SW 1271 (cell line): ENCODE measurements around the gene MTHFSD.
"Not testable (repeated sequence)": the region's sequence is repeated elsewhere in the genome, so short reads cannot be mapped to it uniquely, and the experiment has no call there.

ENCODE experiments used
- DNase-seq, 2 experiments: peaks; one replicate each; lab custom pipeline; 2025; lab: John Stamatoyannopoulos, UW

The MTHFSD gene, protein sequence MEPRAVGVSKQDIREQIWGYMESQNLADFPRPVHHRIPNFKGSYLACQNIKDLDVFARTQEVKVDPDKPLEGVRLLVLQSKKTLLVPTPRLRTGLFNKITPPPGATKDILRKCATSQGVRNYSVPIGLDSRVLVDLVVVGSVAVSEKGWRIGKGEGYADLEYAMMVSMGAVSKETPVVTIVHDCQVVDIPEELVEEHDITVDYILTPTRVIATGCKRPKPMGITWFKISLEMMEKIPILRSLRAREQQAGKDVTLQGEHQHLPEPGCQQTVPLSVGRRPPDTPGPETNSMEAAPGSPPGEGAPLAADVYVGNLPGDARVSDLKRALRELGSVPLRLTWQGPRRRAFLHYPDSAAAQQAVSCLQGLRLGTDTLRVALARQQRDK

DNA sequence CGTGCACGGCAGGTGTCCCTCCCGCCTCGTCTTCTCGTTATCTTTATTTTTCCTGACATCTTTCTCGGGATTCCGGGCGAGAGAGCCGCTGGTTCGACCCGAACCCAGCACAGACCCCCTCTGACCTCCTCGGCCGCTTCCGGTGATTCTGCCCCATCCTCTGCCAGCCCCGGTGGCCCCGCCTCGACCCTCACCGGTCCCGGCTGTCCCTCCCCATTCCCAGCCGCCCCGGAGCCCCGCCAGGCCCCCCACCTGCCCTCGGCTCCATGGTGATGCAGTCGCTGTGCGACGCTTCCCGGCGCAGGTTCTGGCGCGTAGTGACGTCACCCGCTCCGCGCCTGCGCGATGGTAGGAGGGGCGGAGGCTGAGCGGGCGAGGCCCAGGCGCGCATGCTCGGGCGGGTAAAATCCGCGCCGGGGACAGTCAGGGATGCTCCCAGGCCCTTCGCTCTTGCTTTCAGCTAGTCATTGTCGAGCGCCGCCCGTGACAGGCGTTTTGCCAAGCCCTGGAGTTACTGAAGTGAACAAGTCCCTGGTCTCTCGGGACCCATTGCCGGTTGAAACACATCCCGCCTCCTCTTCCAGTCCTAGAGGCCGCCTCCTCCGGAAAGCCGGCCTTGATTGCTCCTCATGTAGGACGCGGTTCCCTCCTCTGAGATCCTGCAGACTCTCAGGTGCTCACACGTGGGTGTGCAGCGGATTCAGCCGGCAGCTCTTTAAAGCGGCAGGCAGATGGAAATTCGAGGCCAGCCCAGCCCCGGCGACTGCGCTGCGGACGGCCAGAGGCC lies at the start of gene MTHFSD:
TSS of gene MTHFSD (minus strand) at position 319 of the 787 bp plus-strand sequence. CDS start at position 268, 51 bp downstream.
- DNase-seq: peak; percentile 64 to 85

DNA sequence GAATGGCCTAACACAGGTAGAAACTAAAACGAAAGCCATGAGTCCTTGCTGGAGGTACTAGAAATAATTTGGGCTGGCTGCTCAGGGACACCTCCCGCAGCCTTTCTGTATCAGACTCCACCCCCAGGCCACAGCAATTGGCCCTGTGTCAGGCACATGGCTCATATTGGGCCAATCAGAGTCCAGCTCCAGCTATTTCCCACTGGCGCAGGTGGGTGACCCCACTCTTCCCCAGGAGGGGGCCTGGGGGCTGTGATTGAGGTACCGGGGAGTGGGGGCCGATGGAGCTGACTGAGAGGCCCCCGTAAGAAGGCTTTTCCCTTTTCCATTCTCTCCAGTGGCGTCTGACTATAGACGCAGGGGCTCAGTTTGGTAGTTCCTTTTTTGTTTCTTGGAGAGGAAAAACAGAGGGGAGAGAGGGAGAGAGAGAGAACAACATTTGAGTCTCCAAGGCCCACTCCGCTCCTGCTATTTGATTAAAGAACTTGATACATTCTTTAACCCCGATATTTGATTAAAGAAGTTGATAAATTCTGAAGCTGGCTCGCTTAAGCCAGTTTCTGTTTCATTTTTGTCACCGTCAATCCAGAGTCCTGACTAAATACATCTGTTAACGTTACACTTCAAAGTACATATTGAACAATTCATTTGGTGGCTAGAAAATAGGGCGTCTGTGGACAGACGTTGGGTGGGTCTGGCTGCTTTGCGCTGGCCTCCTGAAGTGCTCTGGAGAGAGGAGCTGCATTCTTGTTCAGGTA lies 49.6 kb upstream of the MTHFSD start:
- DNase-seq: no peak

- DNase-seq: no peak
These were observed 47.5 kb upstream of the MTHFSD start for GRCh38 chr16:86602521-86602920.

DNA sequence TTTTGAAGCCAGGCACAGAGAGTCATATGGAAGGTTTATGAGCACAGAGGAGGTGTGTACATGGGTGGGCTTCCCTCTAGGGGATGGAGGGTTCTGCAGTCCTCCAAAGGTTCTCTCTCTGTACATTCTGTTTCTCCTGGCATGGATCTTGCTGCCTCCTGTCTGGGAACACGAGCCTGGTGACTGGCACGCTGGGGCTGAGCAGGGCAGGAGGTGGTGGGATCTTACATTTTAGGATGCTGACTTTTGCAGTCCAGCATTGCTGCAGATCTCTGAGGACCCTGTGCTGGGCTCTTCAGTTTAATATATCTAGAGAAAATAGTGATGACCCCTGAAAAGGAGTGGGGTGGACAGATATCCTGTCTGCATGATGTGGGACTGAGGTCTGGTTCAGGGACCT lies 46.3 kb upstream of the MTHFSD start:
- DNase-seq: no peak

DNA sequence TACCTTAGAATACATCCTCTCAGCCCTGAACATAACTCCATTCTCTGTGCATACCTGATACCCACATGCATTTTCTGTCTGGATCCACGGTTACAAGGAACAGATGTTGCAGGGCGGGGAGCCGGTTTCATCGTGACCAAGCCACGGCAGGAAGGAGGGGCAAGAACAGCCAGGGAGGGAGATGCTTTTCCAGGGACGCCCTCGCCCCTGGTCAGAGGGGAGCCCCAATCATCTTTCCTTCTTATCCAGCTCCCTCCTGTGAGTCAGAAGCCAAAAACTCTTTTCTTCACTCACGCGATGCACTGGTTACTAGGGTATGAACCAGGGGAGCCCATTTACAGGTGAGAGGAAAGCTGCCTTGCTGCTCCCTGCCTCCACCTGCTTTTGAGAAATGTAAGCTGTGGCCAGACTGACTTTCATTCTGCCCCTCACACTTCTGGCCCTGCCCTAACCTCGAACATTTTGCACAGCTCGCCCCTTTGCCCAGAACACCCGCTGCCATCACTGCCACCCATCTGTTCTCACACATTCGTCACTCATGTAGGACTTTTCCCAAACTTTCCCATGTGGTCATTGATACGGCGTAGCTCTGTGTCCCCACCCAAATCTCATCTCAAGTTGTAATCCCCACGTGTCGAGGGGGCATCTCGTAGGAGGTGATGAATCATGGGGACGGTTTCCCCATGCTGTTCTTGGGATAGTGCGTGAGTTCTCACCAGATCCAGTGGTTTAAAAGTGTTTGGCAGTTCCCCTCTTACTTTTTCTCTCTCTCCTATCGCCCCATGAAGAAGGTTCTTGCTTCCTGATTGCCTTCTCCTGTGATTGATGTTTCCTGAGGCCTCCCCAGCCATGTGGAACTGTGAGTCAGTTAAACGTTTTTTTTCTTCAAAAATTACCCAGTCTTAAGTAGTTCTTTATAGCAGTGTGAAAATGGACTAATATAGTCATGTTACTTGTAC lies 43.9 kb upstream of the MTHFSD start:
- no peak for DNase-seq

DNA sequence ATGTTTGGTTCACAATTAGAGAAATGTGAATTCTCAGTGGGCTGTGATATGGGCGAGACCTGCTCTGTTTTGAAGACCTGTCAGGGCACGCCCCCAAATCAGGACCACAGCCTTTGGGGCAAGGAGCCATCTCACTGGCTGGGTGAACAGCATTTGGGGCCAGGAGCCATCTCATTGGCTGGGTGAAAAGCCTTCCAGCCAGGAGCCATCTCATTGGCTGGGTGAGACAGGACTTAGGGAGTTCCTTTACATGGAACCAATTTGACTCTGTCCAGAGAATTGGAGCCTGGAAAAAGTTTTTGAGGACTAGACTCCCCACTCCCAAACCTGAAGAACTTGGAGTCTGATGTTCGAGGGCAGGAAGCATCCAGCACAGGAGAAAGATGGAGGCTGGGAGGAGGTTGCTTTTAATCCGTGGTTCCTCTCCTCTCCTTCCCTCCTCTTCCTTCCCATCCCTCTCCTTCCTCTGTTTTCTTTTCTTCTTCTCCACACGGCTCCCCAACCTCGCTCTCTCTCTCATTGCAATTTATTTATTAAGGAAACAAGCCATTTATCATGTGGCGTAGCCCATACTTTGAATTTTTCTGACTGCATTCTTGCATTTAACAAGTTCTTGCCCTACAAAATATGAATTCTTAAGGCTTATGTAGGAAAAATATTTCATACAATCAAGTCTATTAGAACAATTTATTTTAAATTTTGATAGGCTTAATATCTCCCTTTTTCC lies 43.0 kb upstream of the MTHFSD start:
- no peak for DNase-seq

DNA sequence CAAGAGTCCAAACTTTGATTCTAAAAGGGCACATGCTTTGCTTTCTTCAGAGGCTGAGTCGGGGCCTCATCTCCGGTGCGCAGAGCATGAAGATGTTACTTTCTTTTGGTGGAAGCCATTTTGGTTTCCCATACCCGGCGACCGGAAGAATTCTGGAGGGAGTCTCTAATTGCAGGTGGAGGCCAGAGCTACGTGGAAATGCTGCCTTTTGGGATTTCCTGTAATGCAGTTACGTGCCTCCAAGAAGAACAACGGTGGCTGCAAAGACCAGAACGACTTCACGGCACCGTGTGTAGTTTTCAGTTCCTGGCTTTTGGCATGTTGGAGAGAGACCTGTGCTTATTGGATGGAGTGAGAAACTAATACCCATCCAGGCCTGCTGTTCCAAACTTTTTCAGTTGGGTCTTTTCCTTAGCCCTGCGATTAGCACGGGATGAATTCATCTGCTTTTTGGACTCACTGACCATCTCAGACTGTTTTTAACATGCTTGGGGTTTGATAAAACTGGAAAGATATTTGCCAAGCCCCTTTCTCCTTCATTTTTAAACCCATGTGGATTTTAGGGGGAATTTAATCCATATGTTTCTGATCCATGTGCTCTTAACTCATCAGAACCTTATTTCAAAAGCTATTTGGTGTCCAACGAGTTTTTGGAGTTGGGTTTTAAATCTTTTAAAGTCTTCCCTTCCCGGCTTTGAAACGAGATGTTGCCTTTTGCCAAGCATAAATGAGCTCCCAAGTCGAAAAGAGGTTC lies 42.3 kb upstream of the MTHFSD start:
- no peak for DNase-seq

GRCh38 chr16:86595983-86596605 lies 41.1 kb upstream of the MTHFSD start:
- no peak for DNase-seq

DNA sequence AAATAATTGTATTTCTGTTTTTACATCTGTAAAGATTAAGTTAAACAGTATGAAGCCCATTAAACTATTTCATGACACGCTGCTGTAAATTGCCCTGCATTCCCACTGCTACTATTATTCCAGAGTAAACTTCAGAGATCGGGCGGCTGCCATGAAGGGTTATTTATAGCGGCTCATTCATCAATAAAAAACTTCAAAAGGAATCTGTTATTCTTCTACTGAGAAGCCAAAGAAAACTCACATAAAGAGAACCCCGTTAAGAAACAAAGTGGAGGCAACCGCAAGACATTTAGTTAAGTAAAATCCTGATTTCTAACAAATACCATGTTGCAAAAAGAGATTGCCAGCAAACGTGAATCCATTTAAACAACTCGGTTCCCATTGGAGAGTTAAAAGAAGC lies 39.7 kb upstream of the MTHFSD start:
- no peak for DNase-seq

DNA sequence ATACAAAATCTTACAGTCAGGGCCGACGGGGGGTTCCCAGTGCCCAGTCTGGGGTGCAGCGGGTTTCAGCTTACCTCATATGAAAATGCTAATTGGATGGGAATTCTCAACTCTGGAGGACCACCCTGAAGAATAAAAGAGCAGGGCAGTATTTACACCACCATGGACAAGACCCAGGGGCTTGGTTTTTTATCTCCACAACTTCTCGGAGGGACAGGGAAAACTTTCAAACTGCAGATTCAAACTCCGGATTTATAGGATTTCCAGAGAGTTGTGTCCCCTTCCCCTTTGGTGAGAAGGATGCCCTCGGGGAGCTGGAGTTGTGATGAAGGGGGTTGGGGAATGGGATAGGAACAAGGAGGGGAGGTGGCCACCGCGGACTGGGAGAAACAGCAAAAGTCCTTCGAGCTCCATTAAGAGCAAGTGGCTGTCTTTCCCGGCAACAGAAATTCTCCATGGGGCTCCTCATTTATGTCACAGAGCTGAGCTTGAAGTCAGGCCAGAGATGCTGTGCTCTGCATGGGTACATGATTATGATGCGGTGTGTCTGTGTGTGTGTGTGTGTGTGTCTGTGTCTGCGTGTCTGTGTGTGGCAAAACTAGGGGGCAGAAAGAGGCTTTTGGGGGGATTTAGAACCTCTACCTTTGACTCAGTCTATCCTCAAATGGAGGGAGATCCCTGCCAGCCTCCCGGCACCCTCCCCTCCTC lies 39.0 kb upstream of the MTHFSD start:
- no peak for DNase-seq

- DNase-seq: no peak
These were observed 36.2 kb upstream of the MTHFSD start for GRCh38 chr16:86591270-86591669.

DNA sequence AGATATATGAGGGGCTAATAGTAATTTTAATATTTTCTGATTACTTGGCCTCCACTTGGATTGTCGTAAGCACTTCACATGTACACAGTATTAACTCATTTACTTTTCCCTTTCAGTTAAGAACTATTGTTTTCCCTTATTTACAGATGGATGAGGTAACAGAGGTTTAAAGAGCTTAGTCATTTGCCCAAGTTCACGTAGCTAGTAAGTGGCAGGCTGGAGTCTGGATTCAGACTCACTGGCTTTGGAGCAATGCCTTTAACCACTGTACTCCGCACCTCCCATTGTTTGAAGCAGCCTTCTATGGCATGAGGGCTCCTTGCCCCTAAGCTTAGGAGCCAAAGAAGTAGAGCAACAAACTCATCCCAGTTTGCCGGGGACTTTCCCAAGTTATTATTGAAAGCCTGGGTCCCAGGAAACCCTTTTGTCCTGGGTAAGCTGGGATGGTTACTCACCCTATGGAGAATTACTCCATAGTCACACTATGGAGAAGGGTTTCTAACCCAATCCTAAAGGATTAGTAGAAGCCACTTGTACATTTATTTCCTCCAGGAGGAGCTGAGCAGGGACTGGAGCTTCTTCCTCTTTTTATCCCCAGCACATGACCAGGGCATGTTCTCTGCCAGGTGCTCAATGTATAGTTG lies 35.6 kb upstream of the MTHFSD start:
- DNase-seq: no peak

DNA sequence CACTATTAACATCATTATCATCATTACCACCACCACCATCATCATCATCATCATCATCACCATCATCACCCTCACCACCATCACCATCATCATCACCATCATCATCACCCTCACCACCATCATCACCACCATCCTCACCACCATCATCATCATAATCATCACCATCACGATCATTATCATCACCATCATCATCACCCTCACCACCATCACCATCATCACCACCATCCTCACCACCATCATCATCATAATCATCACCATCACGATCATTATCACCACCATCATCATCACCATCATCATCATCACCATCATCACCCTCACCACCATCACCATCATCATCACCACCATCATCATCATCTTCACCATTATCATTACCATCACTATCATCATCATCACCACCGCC lies 32.9 kb upstream of the MTHFSD start:
- not testable (repeated sequence) for DNase-seq

DNA sequence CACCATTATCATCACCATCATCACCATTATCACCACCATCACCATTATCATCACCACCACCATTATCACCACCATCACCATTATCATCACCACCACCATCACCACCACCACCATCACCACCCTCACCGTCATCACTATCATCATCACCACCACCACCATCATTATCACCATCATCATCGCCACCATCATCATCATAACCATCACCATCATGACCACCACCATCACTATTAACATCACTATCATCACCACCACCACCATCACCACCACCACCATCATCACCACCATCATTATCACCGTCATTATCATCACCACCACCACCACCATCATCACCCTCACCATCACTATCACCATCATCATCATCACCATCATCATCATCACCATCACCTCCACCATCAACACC lies 32.5 kb upstream of the MTHFSD start:
- DNase-seq: no peak

GRCh38 chr16:86585821-86586611 lies 31.0 kb upstream of the MTHFSD start:
- no peak for DNase-seq

DNA sequence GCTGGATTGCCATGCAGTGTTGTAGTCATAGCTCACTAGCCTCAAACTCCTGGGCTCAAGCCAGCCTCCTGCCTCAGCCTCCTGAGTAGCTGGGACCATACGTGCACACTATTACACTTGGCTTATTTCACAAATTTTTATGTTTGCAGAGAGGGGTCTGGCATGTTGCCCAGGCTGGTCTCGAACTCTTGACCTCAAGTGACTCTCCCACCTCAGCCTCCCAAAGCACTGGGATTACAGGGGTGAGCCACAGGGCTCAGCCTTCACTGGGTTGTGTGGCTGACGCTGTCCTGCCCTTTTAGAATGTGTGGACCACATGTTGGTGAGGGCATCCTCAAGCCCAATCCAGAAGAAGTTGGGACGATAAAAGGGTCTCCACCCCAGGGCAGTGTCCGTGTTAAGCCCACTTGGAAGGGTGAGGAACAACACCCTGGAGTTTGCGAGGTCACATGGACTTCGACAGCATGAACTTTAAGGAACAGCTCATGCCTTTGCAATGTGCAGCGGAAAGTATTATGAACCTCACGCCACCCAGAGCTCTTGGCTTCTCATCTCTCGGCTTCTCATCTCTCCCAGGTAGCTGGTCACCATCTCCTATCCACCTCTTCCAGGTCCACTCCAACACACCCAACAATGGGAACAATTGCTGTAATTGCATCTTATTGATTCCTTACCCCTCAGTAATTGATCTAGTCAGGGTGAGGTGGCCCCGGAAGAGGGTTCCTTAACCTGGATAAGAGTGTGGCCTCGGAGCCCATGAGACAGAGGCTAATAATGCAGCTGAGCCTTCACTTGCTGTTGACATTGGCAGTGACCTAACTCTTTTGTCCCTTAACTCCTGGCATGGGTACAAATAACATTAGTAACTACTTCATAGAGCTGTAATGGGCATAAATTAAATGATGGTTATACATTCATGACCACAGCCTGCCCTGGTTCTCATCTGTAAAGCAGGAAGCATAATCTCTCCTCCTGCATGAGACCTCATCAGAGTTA lies 30.0 kb upstream of the MTHFSD start:
- DNase-seq: no peak
